ENCODE data around the gene KL.

The KL gene

GRCh38 chr13:32968793-32969192, 47.4 kb upstream of the KL start:
- TF ChIP-seq CREB1 (IDR thresholded peaks at IDR 0.05; ENCODE audit: low read depth) (no peak), USF1 (IDR thresholded peaks at IDR 0.05) (no peak), CEBPB (IDR thresholded peaks at IDR 0.05) (no peak), TAF1 (IDR thresholded peaks at IDR 0.05; ENCODE audit: low read depth) (no peak), YY1 (IDR thresholded peaks at IDR 0.05; ENCODE audit: low read depth) (no peak), ZBTB7A (IDR thresholded peaks at IDR 0.05; ENCODE audit: low read depth) (no peak), EGR1 (IDR thresholded peaks at IDR 0.05) (no peak), MAX (IDR thresholded peaks at IDR 0.05) (no peak), NFIC (IDR thresholded peaks at IDR 0.05) (no peak), RAD21 (IDR thresholded peaks at IDR 0.05; ENCODE audit: low read depth) (no peak), EP300 (IDR thresholded peaks at IDR 0.05; ENCODE audit: borderline replicate concordance) (no peak), TEAD4 (IDR thresholded peaks at IDR 0.05) (no peak), FOXM1 (IDR thresholded peaks at IDR 0.05; ENCODE audit: borderline replicate concordance, low read depth) (no peak), TCF12 (IDR thresholded peaks at IDR 0.05; ENCODE audit: low read depth) (no peak), REST (IDR thresholded peaks at IDR 0.05; ENCODE audit: low read depth) (no peak)

GRCh38 chr13:32969516-32969941, 46.7 kb upstream of the KL start:
- TF ChIP-seq EGR1 (IDR thresholded peaks at IDR 0.05): no peak
- no peak for TF ChIP-seq USF1 (IDR thresholded peaks at IDR 0.05)
- no peak for TF ChIP-seq YY1 (IDR thresholded peaks at IDR 0.05; ENCODE audit: low read depth)
- TF ChIP-seq TEAD4 (IDR thresholded peaks at IDR 0.05): no peak
- no peak for TF ChIP-seq TAF1 (IDR thresholded peaks at IDR 0.05; ENCODE audit: low read depth)
- TF ChIP-seq TCF12 (IDR thresholded peaks at IDR 0.05; ENCODE audit: low read depth): no peak

GRCh38 chr13:32976056-32976805, 40.0 kb upstream of the KL start:
- no peak for TF ChIP-seq RAD21 (IDR thresholded peaks at IDR 0.05; ENCODE audit: low read depth)
- TF ChIP-seq REST (IDR thresholded peaks at IDR 0.05; ENCODE audit: low read depth): no peak
- no peak for TF ChIP-seq TEAD4 (IDR thresholded peaks at IDR 0.05)
- no peak for TF ChIP-seq MAX (IDR thresholded peaks at IDR 0.05)
- TF ChIP-seq ZBTB7A (IDR thresholded peaks at IDR 0.05; ENCODE audit: low read depth): no peak
- TF ChIP-seq CEBPB (IDR thresholded peaks at IDR 0.05): no peak
- no peak for TF ChIP-seq USF1 (IDR thresholded peaks at IDR 0.05)
- no peak for TF ChIP-seq CREB1 (IDR thresholded peaks at IDR 0.05; ENCODE audit: low read depth)
- no peak for TF ChIP-seq NFIC (IDR thresholded peaks at IDR 0.05)
- TF ChIP-seq EGR1 (IDR thresholded peaks at IDR 0.05): no peak
- no peak for TF ChIP-seq TAF1 (IDR thresholded peaks at IDR 0.05; ENCODE audit: low read depth)
- TF ChIP-seq FOXM1 (IDR thresholded peaks at IDR 0.05; ENCODE audit: borderline replicate concordance, low read depth): no peak
- TF ChIP-seq YY1 (IDR thresholded peaks at IDR 0.05; ENCODE audit: low read depth): no peak
- no peak for TF ChIP-seq TCF12 (IDR thresholded peaks at IDR 0.05; ENCODE audit: low read depth)
- TF ChIP-seq EP300 (IDR thresholded peaks at IDR 0.05; ENCODE audit: borderline replicate concordance): no peak

- TF ChIP-seq MAX (IDR thresholded peaks at IDR 0.05) (no peak), CEBPB (IDR thresholded peaks at IDR 0.05) (no peak), TCF12 (IDR thresholded peaks at IDR 0.05; ENCODE audit: low read depth) (no peak), ZBTB7A (IDR thresholded peaks at IDR 0.05; ENCODE audit: low read depth) (no peak), FOXM1 (IDR thresholded peaks at IDR 0.05; ENCODE audit: borderline replicate concordance, low read depth) (no peak), YY1 (IDR thresholded peaks at IDR 0.05; ENCODE audit: low read depth) (no peak), NFIC (IDR thresholded peaks at IDR 0.05) (no peak), TAF1 (IDR thresholded peaks at IDR 0.05; ENCODE audit: low read depth) (no peak), CREB1 (IDR thresholded peaks at IDR 0.05; ENCODE audit: low read depth) (no peak), REST (IDR thresholded peaks at IDR 0.05; ENCODE audit: low read depth) (no peak), EGR1 (IDR thresholded peaks at IDR 0.05) (no peak), TEAD4 (IDR thresholded peaks at IDR 0.05) (no peak), RAD21 (IDR thresholded peaks at IDR 0.05; ENCODE audit: low read depth) (no peak), USF1 (IDR thresholded peaks at IDR 0.05) (no peak), EP300 (IDR thresholded peaks at IDR 0.05; ENCODE audit: borderline replicate concordance) (no peak)
Observed at GRCh38 chr13:32976912-32977311, 39.3 kb upstream of the KL start.

Data from Ishikawa (cell line).